ENCODE data around the gene HSPA6.

HSPA6 gene

GRCh38 chr1:161498646-161499045, 25.7 kb upstream of the HSPA6 start:
- no peaks in the 10 kb centered on the region for H4K20me1 ChIP-seq (ENCODE audit: insufficient read depth, low read length)
- H3K27me3 ChIP-seq (ENCODE audit: insufficient read depth, low read length, poor library complexity) = peaks cover 31% of the 10 kb centered on the region
- no peak overlapping the region for H3K27ac ChIP-seq (ENCODE audit: low read length)
- H3K4me2 ChIP-seq (ENCODE audit: insufficient read depth, low read length) = no peak overlapping the region
- H3K4me1 ChIP-seq (ENCODE audit: insufficient read depth, low read length) = no peaks in the 10 kb centered on the region
- H3K79me2 ChIP-seq (ENCODE audit: insufficient read depth, low read length) = no peaks in the 10 kb centered on the region
- TF ChIP-seq CTCF (IDR thresholded peaks at IDR 0.05; ENCODE audit: borderline replicate concordance, extremely low read depth, low read length, poor library complexity, severe bottlenecking) (no peak), EZH2 (IDR thresholded peaks at IDR 0.05; ENCODE audit: borderline replicate concordance, low read depth, low read length, severe bottlenecking) (no peak)
- DNase-seq (no peak), ATAC-seq (ENCODE audit: insufficient read depth, low read depth) (no peak)
- H3K9me3 ChIP-seq (ENCODE audit: insufficient read depth, low read length, severe bottlenecking) = no peaks in the 10 kb centered on the region
- no peak overlapping the region for H3K9ac ChIP-seq (ENCODE audit: low read depth, low read length)
- no peak overlapping the region for H3K4me3 ChIP-seq (ENCODE audit: low read depth in 1 of 2, low read length in 2 of 2)
- H2AFZ ChIP-seq (ENCODE audit: low read depth, low read length) = no peak overlapping the region
- H3K36me3 ChIP-seq (ENCODE audit: insufficient read depth, low read length) = no peaks in the 10 kb centered on the region

GRCh38 chr1:161499099-161500039, 25.0 kb upstream of the HSPA6 start:
- no peaks in the 10 kb centered on the region for H3K9me3 ChIP-seq (ENCODE audit: insufficient read depth, low read length, severe bottlenecking)
- H2AFZ ChIP-seq (ENCODE audit: low read depth, low read length) = no peak overlapping the region
- H3K4me2 ChIP-seq (ENCODE audit: insufficient read depth, low read length) = no peak overlapping the region
- DNase-seq (no peak), ATAC-seq (ENCODE audit: insufficient read depth, low read depth) (no peak)
- peaks cover 25% of the 10 kb centered on the region for H3K27me3 ChIP-seq (ENCODE audit: insufficient read depth, low read length, poor library complexity)
- H3K4me3 ChIP-seq (ENCODE audit: low read depth in 1 of 2, low read length in 2 of 2) = no peak overlapping the region
- H3K27ac ChIP-seq (ENCODE audit: low read length) = no peak overlapping the region
- no peaks in the 10 kb centered on the region for H4K20me1 ChIP-seq (ENCODE audit: insufficient read depth, low read length)
- no peaks in the 10 kb centered on the region for H3K36me3 ChIP-seq (ENCODE audit: insufficient read depth, low read length)
- H3K79me2 ChIP-seq (ENCODE audit: insufficient read depth, low read length) = no peaks in the 10 kb centered on the region
- no peak overlapping the region for H3K9ac ChIP-seq (ENCODE audit: low read depth, low read length)
- TF ChIP-seq EZH2 (IDR thresholded peaks at IDR 0.05; ENCODE audit: borderline replicate concordance, low read depth, low read length, severe bottlenecking) (no peak), CTCF (IDR thresholded peaks at IDR 0.05; ENCODE audit: borderline replicate concordance, extremely low read depth, low read length, poor library complexity, severe bottlenecking) (no peak)
- no peaks in the 10 kb centered on the region for H3K4me1 ChIP-seq (ENCODE audit: insufficient read depth, low read length)

GRCh38 chr1:161501234-161501633, 23.1 kb upstream of the HSPA6 start:
- peaks cover 21% of the 10 kb centered on the region for H3K27me3 ChIP-seq (ENCODE audit: insufficient read depth, low read length, poor library complexity)
- no peak for TF ChIP-seq CTCF (IDR thresholded peaks at IDR 0.05; ENCODE audit: borderline replicate concordance, extremely low read depth, low read length, poor library complexity, severe bottlenecking)
- no peak for TF ChIP-seq EZH2 (IDR thresholded peaks at IDR 0.05; ENCODE audit: borderline replicate concordance, low read depth, low read length, severe bottlenecking)
- H3K4me2 ChIP-seq (ENCODE audit: insufficient read depth, low read length) = no peak overlapping the region
- no peaks in the 10 kb centered on the region for H3K79me2 ChIP-seq (ENCODE audit: insufficient read depth, low read length)
- H3K9me3 ChIP-seq (ENCODE audit: insufficient read depth, low read length, severe bottlenecking) = no peaks in the 10 kb centered on the region
- H3K36me3 ChIP-seq (ENCODE audit: insufficient read depth, low read length) = no peaks in the 10 kb centered on the region
- H3K4me1 ChIP-seq (ENCODE audit: insufficient read depth, low read length) = no peaks in the 10 kb centered on the region
- H3K27ac ChIP-seq (ENCODE audit: low read length) = no peak overlapping the region
- no peak overlapping the region for H3K4me3 ChIP-seq (ENCODE audit: low read depth in 1 of 2, low read length in 2 of 2)
- no peaks in the 10 kb centered on the region for H4K20me1 ChIP-seq (ENCODE audit: insufficient read depth, low read length)
- no peak overlapping the region for H2AFZ ChIP-seq (ENCODE audit: low read depth, low read length)
- no peak overlapping the region for H3K9ac ChIP-seq (ENCODE audit: low read depth, low read length)
- DNase-seq (no peak), ATAC-seq (ENCODE audit: insufficient read depth, low read depth) (no peak)

All from DND-41 (cell line).